ENCODE results near the gene CHN2. TPM values are rescaled to one million over a fixed set of nuclear protein-coding genes. Genes with fewer than 3 reads are reported as not detected.

The CHN2 gene
- total RNA-seq, 1 donor from 2014 or later, result 0.50 TPM

- DNase-seq (ENCODE audit: low spot score), result no peak
- H3K27ac Mint-ChIP-seq (ENCODE audit: unreplicated experiment), result no peak overlapping the region
- no peak for TF ChIP-seq CTCF (IDR thresholded peaks at IDR 0.05)
- no peak overlapping the region for H3K4me3 Mint-ChIP-seq (ENCODE audit: unreplicated experiment)
- peaks cover 2% of the 10 kb centered on the region for H3K4me1 Mint-ChIP-seq (ENCODE audit: low read depth)
- H3K36me3 Mint-ChIP-seq (ENCODE audit: low read depth), result no peaks in the 10 kb centered on the region
- no peaks in the 10 kb centered on the region for H3K9me3 Mint-ChIP-seq (ENCODE audit: low read depth)
- no peaks in the 10 kb centered on the region for H3K27me3 Mint-ChIP-seq (ENCODE audit: low read depth)
Observed at GRCh38 chr7:29416276-29416937, 221.8 kb downstream of the CHN2 start.

- H3K27ac Mint-ChIP-seq (ENCODE audit: unreplicated experiment), result no peak overlapping the region
- no peaks in the 10 kb centered on the region for H3K36me3 Mint-ChIP-seq (ENCODE audit: low read depth)
- H3K4me3 Mint-ChIP-seq (ENCODE audit: unreplicated experiment), result no peak overlapping the region
- no peak for DNase-seq (ENCODE audit: low spot score)
- no peaks in the 10 kb centered on the region for H3K9me3 Mint-ChIP-seq (ENCODE audit: low read depth)
- TF ChIP-seq CTCF (IDR thresholded peaks at IDR 0.05), result no peak
- no peaks in the 10 kb centered on the region for H3K27me3 Mint-ChIP-seq (ENCODE audit: low read depth)
- H3K4me1 Mint-ChIP-seq (ENCODE audit: low read depth), result peaks cover 2% of the 10 kb centered on the region
Observed at GRCh38 chr7:29416938-29417305, 222.3 kb downstream of the CHN2 start.

- Mint-ChIP-seq H3K36me3 (ENCODE audit: low read depth) (no peaks in the 10 kb centered on the region), H3K4me3 (ENCODE audit: unreplicated experiment) (no peak overlapping the region)
Observed at GRCh38 chr7:29418056-29418455, 223.5 kb downstream of the CHN2 start.

GRCh38 chr7:29418651-29419050 lies 224.1 kb downstream of the CHN2 start:
- no peak for TF ChIP-seq CTCF (IDR thresholded peaks at IDR 0.05)
- H3K27me3 Mint-ChIP-seq (ENCODE audit: low read depth), result no peaks in the 10 kb centered on the region
- H3K4me1 Mint-ChIP-seq (ENCODE audit: low read depth), result no peaks in the 10 kb centered on the region
- no peak for DNase-seq (ENCODE audit: low spot score)
- H3K9me3 Mint-ChIP-seq (ENCODE audit: low read depth), result no peaks in the 10 kb centered on the region
- H3K36me3 Mint-ChIP-seq (ENCODE audit: low read depth), result no peaks in the 10 kb centered on the region
- no peak overlapping the region for H3K27ac Mint-ChIP-seq (ENCODE audit: unreplicated experiment)
- H3K4me3 Mint-ChIP-seq (ENCODE audit: unreplicated experiment), result no peak overlapping the region

More at GRCh38 chr7:29418056-29418455, 223.5 kb downstream of the CHN2 start:
- Mint-ChIP-seq H3K27me3 (ENCODE audit: low read depth) (no peaks in the 10 kb centered on the region), H3K27ac (ENCODE audit: unreplicated experiment) (no peak overlapping the region), H3K9me3 (ENCODE audit: low read depth) (no peaks in the 10 kb centered on the region), H3K4me1 (ENCODE audit: low read depth) (peaks cover under 1% of the 10 kb centered on the region)
- no peak for TF ChIP-seq CTCF (IDR thresholded peaks at IDR 0.05)
- no peak for DNase-seq (ENCODE audit: low spot score)

- Mint-ChIP-seq H3K27me3 (ENCODE audit: low read depth) (no peaks in the 10 kb centered on the region), H3K4me1 (ENCODE audit: low read depth) (no peaks in the 10 kb centered on the region), H3K9me3 (ENCODE audit: low read depth) (no peaks in the 10 kb centered on the region), H3K36me3 (ENCODE audit: low read depth) (no peaks in the 10 kb centered on the region), H3K4me3 (ENCODE audit: unreplicated experiment) (no peak overlapping the region), H3K27ac (ENCODE audit: unreplicated experiment) (no peak overlapping the region)
- DNase-seq (ENCODE audit: low spot score), result no peak
- no peak for TF ChIP-seq CTCF (IDR thresholded peaks at IDR 0.05)
Observed at GRCh38 chr7:29420011-29420410, 225.4 kb downstream of the CHN2 start.
